ENCODE data around the gene USP10.
"Not testable (repeated sequence)": the region's sequence is repeated elsewhere in the genome, so short reads cannot be mapped to it uniquely, and the experiment has no call there.

The USP10 gene

GRCh38 chr16:84746875-84747274 is 47.1 kb downstream of the USP10 start:
- DNase-seq (ENCODE audit: low spot score), result no peak
- TF ChIP-seq CTCF (IDR thresholded peaks at IDR 0.05; ENCODE audit: extremely low read depth, insufficient read depth, missing control alignments), result peak; percentile 10
- in situ Hi-C loops (cut with MboI; ENCODE audit: low pct_unique_long_range_greater_than_20kb, low sequenced_read_pairs, unreplicated experiment), result no loop called here

- in situ Hi-C loops (cut with MboI; ENCODE audit: low pct_unique_long_range_greater_than_20kb, low sequenced_read_pairs, unreplicated experiment), result not testable (repeated sequence)
Observed at GRCh38 chr16:84748247-84748646, 48.4 kb downstream of the USP10 start.

GRCh38 chr16:84749072-84749471 is 49.3 kb downstream of the USP10 start:
- in situ Hi-C loops (cut with MboI; ENCODE audit: low pct_unique_long_range_greater_than_20kb, low sequenced_read_pairs, unreplicated experiment), result no loop called here
- no peak for TF ChIP-seq CTCF (IDR thresholded peaks at IDR 0.05; ENCODE audit: extremely low read depth, insufficient read depth, missing control alignments)
- no peak for DNase-seq (ENCODE audit: low spot score)

More at GRCh38 chr16:84748247-84748646, 48.4 kb downstream of the USP10 start:
- DNase-seq (ENCODE audit: low spot score), result not testable (repeated sequence)

- DNase-seq (ENCODE audit: low spot score), result no peak
- no peak for TF ChIP-seq CTCF (IDR thresholded peaks at IDR 0.05; ENCODE audit: extremely low read depth, insufficient read depth, missing control alignments)
- in situ Hi-C loops (cut with MboI; ENCODE audit: low pct_unique_long_range_greater_than_20kb, low sequenced_read_pairs, unreplicated experiment), result no loop called here
Observed at GRCh38 chr16:84749815-84750214, 50.0 kb downstream of the USP10 start.

GRCh38 chr16:84750575-84750974 is 50.8 kb downstream of the USP10 start:
- no peak for TF ChIP-seq CTCF (IDR thresholded peaks at IDR 0.05; ENCODE audit: extremely low read depth, insufficient read depth, missing control alignments)
- DNase-seq (ENCODE audit: low spot score), result no peak
- in situ Hi-C loops (cut with MboI; ENCODE audit: low pct_unique_long_range_greater_than_20kb, low sequenced_read_pairs, unreplicated experiment), result no loop called here

GRCh38 chr16:84751241-84751640 is 51.4 kb downstream of the USP10 start:
- TF ChIP-seq CTCF (IDR thresholded peaks at IDR 0.05; ENCODE audit: extremely low read depth, insufficient read depth, missing control alignments), result no peak
- no peak for DNase-seq (ENCODE audit: low spot score)
- in situ Hi-C loops (cut with MboI; ENCODE audit: low pct_unique_long_range_greater_than_20kb, low sequenced_read_pairs, unreplicated experiment), result no loop called here

- in situ Hi-C loops (cut with MboI; ENCODE audit: low pct_unique_long_range_greater_than_20kb, low sequenced_read_pairs, unreplicated experiment), result no loop called here
- no peak for TF ChIP-seq CTCF (IDR thresholded peaks at IDR 0.05; ENCODE audit: extremely low read depth, insufficient read depth, missing control alignments)
- DNase-seq (ENCODE audit: low spot score), result peak; percentile 67
Observed at GRCh38 chr16:84751947-84752346, 52.1 kb downstream of the USP10 start.

All from GM13977 (cell line).